ENCODE data around the gene DSCAML1. TPM values are rescaled to one million over a fixed set of nuclear protein-coding genes. Genes with fewer than 3 reads are reported as not detected.

The DSCAML1 gene
- total RNA-seq, 1 donor from 2014 or later, result 0.09 TPM

- H3K4me1 Mint-ChIP-seq, result peaks cover 32% of the 10 kb centered on the region
- H3K27ac Mint-ChIP-seq (ENCODE audit: unreplicated experiment), result no peak overlapping the region
- TF ChIP-seq CTCF (conservative IDR thresholded peaks at IDR 0.05), result no peak
- H3K4me3 Mint-ChIP-seq, result no peak overlapping the region
- no peak for DNase-seq (ENCODE audit: low read depth, low spot score)
- H3K36me3 Mint-ChIP-seq (ENCODE audit: low read depth), result no peaks in the 10 kb centered on the region
- no peaks in the 10 kb centered on the region for H3K9me3 Mint-ChIP-seq
- peaks cover 8% of the 10 kb centered on the region for H3K27me3 Mint-ChIP-seq (ENCODE audit: low read depth)
Measured at GRCh38 chr11:117498791-117499190, 298.2 kb downstream of the DSCAML1 start.

GRCh38 chr11:117497206-117497951, 299.6 kb downstream of the DSCAML1 start:
- Mint-ChIP-seq H3K36me3 (ENCODE audit: low read depth) (no peaks in the 10 kb centered on the region), H3K4me1 (peaks cover 31% of the 10 kb centered on the region), H3K27ac (ENCODE audit: unreplicated experiment) (no peak overlapping the region), H3K27me3 (ENCODE audit: low read depth) (peaks cover 6% of the 10 kb centered on the region), H3K9me3 (no peaks in the 10 kb centered on the region), H3K4me3 (no peak overlapping the region)
- DNase-seq (ENCODE audit: low read depth, low spot score), result no peak
- TF ChIP-seq CTCF (conservative IDR thresholded peaks at IDR 0.05), result no peak

GRCh38 chr11:117495357-117495756, 301.7 kb downstream of the DSCAML1 start:
- Mint-ChIP-seq H3K4me3 (no peak overlapping the region), H3K9me3 (no peaks in the 10 kb centered on the region), H3K27ac (ENCODE audit: unreplicated experiment) (no peak overlapping the region), H3K27me3 (ENCODE audit: low read depth) (peaks cover 9% of the 10 kb centered on the region), H3K36me3 (ENCODE audit: low read depth) (no peaks in the 10 kb centered on the region), H3K4me1 (peaks cover 35% of the 10 kb centered on the region)
- no peak for TF ChIP-seq CTCF (conservative IDR thresholded peaks at IDR 0.05)
- DNase-seq (ENCODE audit: low read depth, low spot score), result no peak

- no peak overlapping the region for H3K27ac Mint-ChIP-seq (ENCODE audit: unreplicated experiment)
- no peaks in the 10 kb centered on the region for H3K9me3 Mint-ChIP-seq
- peaks cover 9% of the 10 kb centered on the region for H3K27me3 Mint-ChIP-seq (ENCODE audit: low read depth)
- peak; percentile 60 for DNase-seq (ENCODE audit: low read depth, low spot score)
- TF ChIP-seq CTCF (conservative IDR thresholded peaks at IDR 0.05), result no peak
- H3K36me3 Mint-ChIP-seq (ENCODE audit: low read depth), result no peaks in the 10 kb centered on the region
- H3K4me3 Mint-ChIP-seq, result no peak overlapping the region
- H3K4me1 Mint-ChIP-seq, result peaks cover 43% of the 10 kb centered on the region
Measured at GRCh38 chr11:117492578-117493251, 304.3 kb downstream of the DSCAML1 start.

GRCh38 chr11:117490911-117491310, 306.1 kb downstream of the DSCAML1 start:
- no peak for TF ChIP-seq CTCF (conservative IDR thresholded peaks at IDR 0.05)
- no peak overlapping the region for H3K4me3 Mint-ChIP-seq
- H3K36me3 Mint-ChIP-seq (ENCODE audit: low read depth), result no peaks in the 10 kb centered on the region
- peaks cover 31% of the 10 kb centered on the region for H3K4me1 Mint-ChIP-seq
- H3K9me3 Mint-ChIP-seq, result peaks cover 3% of the 10 kb centered on the region
- peaks cover 11% of the 10 kb centered on the region for H3K27me3 Mint-ChIP-seq (ENCODE audit: low read depth)
- H3K27ac Mint-ChIP-seq (ENCODE audit: unreplicated experiment), result peak overlapping the region; percentile 58
- DNase-seq (ENCODE audit: low read depth, low spot score), result no peak

Measured in neural crest cell (in vitro differentiated cells).